Upper lobe of right lung (tissue), 1 donor: ENCODE measurements around the gene SLC35F3. TPM values are rescaled to one million over a fixed set of nuclear protein-coding genes. Genes with fewer than 3 reads are reported as not detected.
"Not testable (repeated sequence)": the region's sequence is repeated elsewhere in the genome, so short reads cannot be mapped to it uniquely, and the experiment has no call there.

Source experiments
- ATAC-seq: fragments of 200-7000 bp; cut with Tn5 transposase; one replicate; pipeline ENCODE4 v1.9.1; 2020; ENCODE audit warnings: mild to moderate bottlenecking, moderate library complexity
- DNase-seq: peaks from one replicate; pipeline ENCODE4 v3.0.0-alpha.2; 2020
- H3K27ac ChIP-seq: fragments of 200-600 bp; one replicate; pipeline ENCODE4 v1.8.0; 2022
- H3K27me3 ChIP-seq: fragments of 200-600 bp; one replicate; pipeline ENCODE4 v1.8.0; 2022; ENCODE audit warnings: mild to moderate bottlenecking
- H3K36me3 ChIP-seq: fragments of 200-600 bp; one replicate; pipeline ENCODE4 v1.8.0; 2022
- H3K4me1 ChIP-seq: fragments of 200-600 bp; one replicate; pipeline ENCODE4 v1.8.0; 2022
- H3K4me3 ChIP-seq: fragments of 200-600 bp; one replicate; pipeline ENCODE4 v1.8.0; 2022; ENCODE audit warnings: mild to moderate bottlenecking
- H3K9me3 ChIP-seq: fragments of 200-600 bp; one replicate; pipeline ENCODE4 v1.8.0; 2022
- intact Hi-C: fragments of 100-400 bp; cut with DNase I; formaldehyde crosslinking; loops from one replicate; pipeline ENCODE4 v1.11.0; 2022
- total RNA-seq: library from RNA; stranded (reverse); fragmentation: NEBNext Ultra II Directional; extraction: Animal tissue kit (Norgen Biotek cat#: 25700); gene quantifications from one replicate; pipeline ENCODE4 v1.2.1, GENCODE V29; 2021
- TF ChIP-seq, protein P1 (sequence below): fragments of 200-600 bp; IDR thresholded peaks from one replicate; pipeline ENCODE4 v1.8.0; 2022; ENCODE audit warnings: antibody characterized with exemption
- donor health status: DM: no; HTN: yes; CAD: no; lungs with severe emphysema.

Gene SLC35F3
- total RNA-seq, 1 donor from 2014 or later = 0.29 TPM

DNA sequence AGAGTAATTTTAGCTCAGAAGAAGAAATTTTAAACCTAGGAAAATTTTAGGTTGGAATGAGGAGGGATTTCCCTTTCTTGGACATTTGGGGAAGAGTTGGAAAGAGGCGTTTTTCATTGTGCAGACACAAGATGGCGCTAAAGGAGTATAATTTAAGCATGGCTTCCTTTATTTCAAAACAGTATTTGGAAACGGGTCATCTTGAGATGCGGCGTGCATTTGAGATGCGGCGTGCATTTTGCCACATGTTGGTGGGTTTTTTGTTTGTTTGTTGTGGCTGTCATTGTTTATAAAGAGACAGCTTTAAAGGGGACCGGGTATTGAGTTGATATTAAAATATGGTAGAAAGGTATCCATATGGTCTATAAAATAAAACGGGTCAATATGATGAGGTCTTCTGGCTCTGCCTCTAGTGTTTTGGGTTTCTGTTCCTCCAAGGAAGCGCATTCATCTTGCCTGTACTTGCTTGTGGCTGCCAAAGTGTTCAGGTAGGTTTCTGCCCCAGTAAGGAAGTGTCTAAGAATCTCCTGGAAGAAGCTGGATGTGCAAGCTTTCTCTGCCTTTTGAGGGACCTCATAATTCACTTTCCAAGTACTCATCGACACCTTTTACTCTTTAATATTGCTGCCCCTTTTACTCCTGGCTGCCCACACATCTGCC is 210.3 kb downstream of the SLC35F3 start:
- no peak overlapping the region for H3K27ac ChIP-seq
- H3K4me1 ChIP-seq = no peaks in the 10 kb centered on the region
- DNase-seq (no peak), ATAC-seq (peak; percentile 71)
- TF ChIP-seq, protein P1, sequence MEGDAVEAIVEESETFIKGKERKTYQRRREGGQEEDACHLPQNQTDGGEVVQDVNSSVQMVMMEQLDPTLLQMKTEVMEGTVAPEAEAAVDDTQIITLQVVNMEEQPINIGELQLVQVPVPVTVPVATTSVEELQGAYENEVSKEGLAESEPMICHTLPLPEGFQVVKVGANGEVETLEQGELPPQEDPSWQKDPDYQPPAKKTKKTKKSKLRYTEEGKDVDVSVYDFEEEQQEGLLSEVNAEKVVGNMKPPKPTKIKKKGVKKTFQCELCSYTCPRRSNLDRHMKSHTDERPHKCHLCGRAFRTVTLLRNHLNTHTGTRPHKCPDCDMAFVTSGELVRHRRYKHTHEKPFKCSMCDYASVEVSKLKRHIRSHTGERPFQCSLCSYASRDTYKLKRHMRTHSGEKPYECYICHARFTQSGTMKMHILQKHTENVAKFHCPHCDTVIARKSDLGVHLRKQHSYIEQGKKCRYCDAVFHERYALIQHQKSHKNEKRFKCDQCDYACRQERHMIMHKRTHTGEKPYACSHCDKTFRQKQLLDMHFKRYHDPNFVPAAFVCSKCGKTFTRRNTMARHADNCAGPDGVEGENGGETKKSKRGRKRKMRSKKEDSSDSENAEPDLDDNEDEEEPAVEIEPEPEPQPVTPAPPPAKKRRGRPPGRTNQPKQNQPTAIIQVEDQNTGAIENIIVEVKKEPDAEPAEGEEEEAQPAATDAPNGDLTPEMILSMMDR = peak; percentile 67
- H3K4me3 ChIP-seq = no peak overlapping the region
- no peaks in the 10 kb centered on the region for H3K36me3 ChIP-seq
- peaks cover 6% of the 10 kb centered on the region for H3K27me3 ChIP-seq
- intact Hi-C loops = no loop called here
- no peaks in the 10 kb centered on the region for H3K9me3 ChIP-seq

DNA sequence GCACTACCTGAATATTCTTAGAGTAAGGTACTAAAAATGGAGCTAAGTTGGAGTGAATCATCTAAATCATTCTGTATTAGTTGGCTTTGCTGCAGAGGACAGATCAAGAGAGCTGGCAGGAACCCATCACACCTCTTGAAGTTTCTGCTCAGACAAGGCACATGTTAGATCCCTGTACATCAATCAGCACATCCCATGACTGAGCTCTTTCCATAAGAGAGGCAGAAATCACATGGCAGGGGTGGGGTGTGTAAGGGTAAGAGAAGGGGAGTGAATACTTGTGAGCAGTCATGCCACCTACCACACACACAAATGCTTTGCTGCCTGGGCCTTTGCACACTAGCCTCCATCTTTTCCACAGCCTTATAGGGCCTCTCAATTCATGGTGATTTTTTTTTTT is 214.4 kb downstream of the SLC35F3 start:
- no peak overlapping the region for H3K4me3 ChIP-seq
- intact Hi-C loops = no loop called here

DNA sequence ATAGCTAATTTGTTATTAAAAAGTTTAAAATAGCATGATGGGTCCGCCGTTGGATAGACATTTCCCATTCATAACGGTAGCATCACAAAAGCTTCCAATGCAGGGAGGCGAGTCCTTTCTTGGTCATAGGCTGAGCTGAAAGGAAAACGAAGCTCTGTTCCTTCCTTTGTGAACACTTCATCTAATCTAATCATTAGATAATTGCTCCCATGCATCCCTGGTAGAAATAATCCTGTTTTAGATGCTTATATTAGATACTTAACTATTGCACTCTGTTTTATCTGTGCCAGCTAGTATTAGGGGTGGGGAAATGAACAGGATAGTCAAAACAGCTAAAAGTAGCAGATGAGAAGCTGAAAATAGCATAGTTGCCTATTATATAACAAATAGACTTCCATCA is 215.0 kb downstream of the SLC35F3 start:
- TF ChIP-seq, protein P1 = no peak
- intact Hi-C loops = no loop called here
- ATAC-seq = no peak
- Histone ChIP-seq H3K9me3 (no peaks in the 10 kb centered on the region), H3K4me1 (no peaks in the 10 kb centered on the region), H3K36me3 (no peaks in the 10 kb centered on the region), H3K4me3 (no peak overlapping the region), H3K27me3 (peaks cover 3% of the 10 kb centered on the region), H3K27ac (no peak overlapping the region)
- DNase-seq = no peak

More for the DNA sequence above, 214.4 kb downstream of the SLC35F3 start:
- Histone ChIP-seq H3K27ac (no peak overlapping the region), H3K9me3 (no peaks in the 10 kb centered on the region), H3K27me3 (peaks cover 3% of the 10 kb centered on the region), H3K4me1 (no peaks in the 10 kb centered on the region), H3K36me3 (no peaks in the 10 kb centered on the region)
- TF ChIP-seq, protein P1 = no peak
- no peak for DNase-seq
- ATAC-seq = no peak

DNA sequence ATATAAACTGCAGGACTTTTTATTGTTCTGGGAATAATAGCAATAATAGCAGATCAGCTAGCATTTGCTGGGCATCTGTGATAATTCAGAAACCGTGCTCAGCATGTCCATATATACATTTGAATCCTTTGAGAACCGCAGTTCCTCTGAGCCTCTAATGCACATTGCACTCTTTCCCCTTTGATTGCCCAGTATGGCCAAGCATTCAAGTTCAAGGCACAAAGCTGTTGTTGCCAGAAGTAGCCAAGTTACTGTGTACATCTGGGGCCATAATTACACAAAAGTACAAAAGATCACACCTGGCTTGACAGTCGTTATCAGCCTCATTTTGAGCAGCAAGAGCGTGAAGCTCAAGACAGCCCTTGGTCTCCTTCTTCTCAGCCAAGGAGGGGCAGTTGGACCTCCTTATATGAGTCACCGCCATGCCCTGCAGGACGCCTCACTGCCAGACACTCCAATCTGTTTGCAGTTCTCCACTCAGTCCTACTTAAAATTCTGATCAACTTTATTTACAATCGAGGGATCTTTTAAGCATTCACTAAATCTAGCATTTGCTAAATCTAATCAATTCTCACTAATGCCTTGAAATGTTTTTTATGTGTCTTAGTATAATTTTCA is 216.0 kb downstream of the SLC35F3 start:
- Histone ChIP-seq H3K4me1 (no peaks in the 10 kb centered on the region), H3K9me3 (no peaks in the 10 kb centered on the region), H3K36me3 (no peaks in the 10 kb centered on the region), H3K4me3 (no peak overlapping the region), H3K27ac (no peak overlapping the region), H3K27me3 (peaks cover 9% of the 10 kb centered on the region)
- ATAC-seq (no peak), DNase-seq (no peak)
- TF ChIP-seq, protein P1 = no peak
- intact Hi-C loops = no loop called here

DNA sequence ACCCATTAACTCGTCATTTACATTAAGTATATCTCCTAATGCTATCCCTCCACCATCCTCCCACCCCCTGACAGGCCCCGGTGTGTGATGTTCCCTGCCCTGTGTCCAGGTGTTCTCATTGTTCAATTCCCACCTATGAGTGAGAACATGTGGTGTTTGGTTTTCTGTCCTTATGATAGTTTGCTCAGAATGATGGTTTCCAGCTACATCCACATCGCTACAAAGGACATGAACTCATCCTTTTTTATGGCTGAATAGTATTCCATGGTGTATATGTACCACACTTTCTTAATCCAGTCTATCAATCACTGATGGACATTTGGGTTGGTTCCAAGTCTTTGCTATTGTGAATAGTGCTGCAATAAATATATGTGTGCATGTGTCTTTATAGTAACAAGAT is 217.2 kb downstream of the SLC35F3 start:
- intact Hi-C loops, DNase-seq, H3K9me3 ChIP-seq, H3K4me3 ChIP-seq, ATAC-seq, H3K36me3 ChIP-seq, H3K27ac ChIP-seq, H3K4me1 ChIP-seq: not testable (repeated sequence)
- peaks cover 17% of the 10 kb centered on the region for H3K27me3 ChIP-seq

DNA sequence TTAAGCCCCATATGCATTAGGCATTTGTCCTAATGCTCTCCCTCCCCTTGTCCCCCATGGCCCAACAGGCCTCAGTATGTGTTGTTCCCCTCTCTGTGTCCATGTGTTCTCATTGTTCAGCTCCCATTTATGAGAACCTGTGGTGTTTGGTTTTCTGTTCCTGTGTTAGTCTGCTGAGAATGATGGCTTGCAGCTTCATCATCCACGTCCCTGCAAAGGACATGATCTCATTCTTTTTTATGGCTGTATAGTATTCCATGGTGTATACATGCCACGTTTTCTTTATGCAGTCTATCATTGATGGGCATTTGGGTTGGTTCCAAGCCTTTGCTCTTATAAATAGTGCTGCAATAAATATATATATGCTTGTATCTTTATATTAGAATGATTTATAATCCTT is 218.1 kb downstream of the SLC35F3 start:
- H3K4me3 ChIP-seq, H3K27ac ChIP-seq, H3K4me1 ChIP-seq, H3K36me3 ChIP-seq, H3K9me3 ChIP-seq, ATAC-seq, intact Hi-C loops, DNase-seq: not testable (repeated sequence)
- peaks cover 17% of the 10 kb centered on the region for H3K27me3 ChIP-seq
